Measurements from ENCODE around the gene DNAH7.

DNA sequence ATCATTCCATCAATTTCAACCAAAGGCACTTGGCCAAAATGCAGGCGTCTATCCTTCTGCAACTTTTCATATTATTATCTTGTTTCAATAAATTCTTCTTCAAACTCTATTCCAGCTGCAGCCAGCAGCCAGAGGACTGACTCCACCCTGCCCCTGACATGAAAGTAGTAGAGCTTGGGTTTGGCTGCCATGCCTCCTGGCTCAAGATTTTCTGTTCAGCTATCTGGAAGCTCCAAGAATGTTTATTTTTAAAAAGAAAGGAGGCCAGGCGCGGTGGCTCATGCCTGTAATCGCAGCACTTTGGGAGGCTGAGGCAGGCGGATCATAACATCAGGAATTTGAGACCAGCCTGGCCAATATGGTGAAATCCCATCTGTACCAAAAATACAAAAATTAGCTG, 4.9 kb downstream of the DNAH7 start:
- TF ChIP-seq, protein P1, sequence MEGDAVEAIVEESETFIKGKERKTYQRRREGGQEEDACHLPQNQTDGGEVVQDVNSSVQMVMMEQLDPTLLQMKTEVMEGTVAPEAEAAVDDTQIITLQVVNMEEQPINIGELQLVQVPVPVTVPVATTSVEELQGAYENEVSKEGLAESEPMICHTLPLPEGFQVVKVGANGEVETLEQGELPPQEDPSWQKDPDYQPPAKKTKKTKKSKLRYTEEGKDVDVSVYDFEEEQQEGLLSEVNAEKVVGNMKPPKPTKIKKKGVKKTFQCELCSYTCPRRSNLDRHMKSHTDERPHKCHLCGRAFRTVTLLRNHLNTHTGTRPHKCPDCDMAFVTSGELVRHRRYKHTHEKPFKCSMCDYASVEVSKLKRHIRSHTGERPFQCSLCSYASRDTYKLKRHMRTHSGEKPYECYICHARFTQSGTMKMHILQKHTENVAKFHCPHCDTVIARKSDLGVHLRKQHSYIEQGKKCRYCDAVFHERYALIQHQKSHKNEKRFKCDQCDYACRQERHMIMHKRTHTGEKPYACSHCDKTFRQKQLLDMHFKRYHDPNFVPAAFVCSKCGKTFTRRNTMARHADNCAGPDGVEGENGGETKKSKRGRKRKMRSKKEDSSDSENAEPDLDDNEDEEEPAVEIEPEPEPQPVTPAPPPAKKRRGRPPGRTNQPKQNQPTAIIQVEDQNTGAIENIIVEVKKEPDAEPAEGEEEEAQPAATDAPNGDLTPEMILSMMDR (IDR thresholded peaks at IDR 0.05): no peak
- TF ChIP-seq EP300 (IDR thresholded peaks at IDR 0.05) (no peak), POLR2AphosphoS5 (IDR thresholded peaks at IDR 0.05) (no peak), POLR2A (IDR thresholded peaks at IDR 0.05) (no peak)
